GM08714 (cell line): Measurements from ENCODE around the gene LMAN2L.
A peak's percentile ranks its signal among the peaks of the same experiment; 100 is the strongest.

Source experiments
- H3K4me3 ChIP-seq: fragments of 200-500 bp; sonication (Bioruptor generic); 2 replicates; pipeline ENCODE4 v1.5.1; 2014; ENCODE audit warnings: mild to moderate bottlenecking, low read length, inconsistent platforms
- ZNF274 ChIP-seq: IDR thresholded peaks from 2 replicates; pipeline ENCODE4 v1.6.1; 2012; ENCODE audit warnings: mild to moderate bottlenecking, low read depth, low read length

The LMAN2L gene

DNA sequence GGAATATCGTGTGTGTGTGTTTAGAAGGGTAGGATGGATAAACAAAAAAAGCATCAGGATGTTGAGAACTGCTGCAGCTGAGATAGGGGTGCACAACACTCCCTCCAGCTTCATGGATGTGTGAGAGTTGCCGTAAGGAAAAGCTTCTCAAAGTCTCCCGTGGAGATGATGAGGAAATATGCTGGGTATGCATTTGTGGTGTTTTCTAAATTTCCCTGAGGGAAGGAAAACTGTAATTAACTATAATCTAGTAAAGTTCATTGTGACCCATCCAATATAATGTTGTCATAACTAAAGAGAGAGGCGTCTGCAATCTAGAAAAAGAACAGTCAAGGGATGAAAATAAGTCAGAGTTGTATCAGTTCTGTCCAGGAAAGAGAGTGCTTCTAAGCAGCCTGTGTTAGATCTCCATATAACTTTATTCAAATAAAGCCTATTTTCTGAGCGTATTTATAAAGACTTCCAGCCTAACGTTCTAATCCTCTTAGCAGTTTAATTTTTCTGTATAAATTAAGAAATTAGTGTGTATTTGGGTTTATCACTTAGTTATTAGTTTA lies 7.3 kb upstream of the LMAN2L start:
- no peak for TF ChIP-seq ZNF274
- H3K4me3 ChIP-seq: no peak overlapping the region

GRCh38 chr2:96739076-96739632 lies 710 bp downstream of the LMAN2L start:
- no peak for TF ChIP-seq ZNF274
- peak overlapping the region; percentile 90 for H3K4me3 ChIP-seq

DNA sequence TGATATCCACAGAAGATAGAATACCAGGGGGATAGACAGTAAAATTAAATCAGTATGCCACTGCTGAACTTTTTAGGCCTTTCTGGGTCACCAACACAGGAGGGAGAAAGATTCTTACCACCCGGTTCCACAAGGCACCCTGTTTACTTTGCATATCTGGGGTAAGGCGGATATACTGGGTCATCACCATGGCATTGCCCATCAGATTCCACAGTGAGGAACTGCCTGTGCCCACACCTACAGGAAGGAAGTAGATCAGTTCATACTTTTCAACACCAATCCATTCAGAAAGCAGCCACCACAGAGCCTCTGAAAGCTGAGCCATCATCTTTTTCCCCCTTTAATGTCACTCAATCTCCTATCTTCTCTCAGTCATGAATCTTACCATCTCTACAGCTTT lies 2.0 kb downstream of the LMAN2L start:
- no peak for TF ChIP-seq ZNF274
- no peak overlapping the region for H3K4me3 ChIP-seq

GRCh38 chr2:96737251-96737650 lies 2.6 kb downstream of the LMAN2L start:
- H3K4me3 ChIP-seq: no peak overlapping the region
- no peak for TF ChIP-seq ZNF274

DNA sequence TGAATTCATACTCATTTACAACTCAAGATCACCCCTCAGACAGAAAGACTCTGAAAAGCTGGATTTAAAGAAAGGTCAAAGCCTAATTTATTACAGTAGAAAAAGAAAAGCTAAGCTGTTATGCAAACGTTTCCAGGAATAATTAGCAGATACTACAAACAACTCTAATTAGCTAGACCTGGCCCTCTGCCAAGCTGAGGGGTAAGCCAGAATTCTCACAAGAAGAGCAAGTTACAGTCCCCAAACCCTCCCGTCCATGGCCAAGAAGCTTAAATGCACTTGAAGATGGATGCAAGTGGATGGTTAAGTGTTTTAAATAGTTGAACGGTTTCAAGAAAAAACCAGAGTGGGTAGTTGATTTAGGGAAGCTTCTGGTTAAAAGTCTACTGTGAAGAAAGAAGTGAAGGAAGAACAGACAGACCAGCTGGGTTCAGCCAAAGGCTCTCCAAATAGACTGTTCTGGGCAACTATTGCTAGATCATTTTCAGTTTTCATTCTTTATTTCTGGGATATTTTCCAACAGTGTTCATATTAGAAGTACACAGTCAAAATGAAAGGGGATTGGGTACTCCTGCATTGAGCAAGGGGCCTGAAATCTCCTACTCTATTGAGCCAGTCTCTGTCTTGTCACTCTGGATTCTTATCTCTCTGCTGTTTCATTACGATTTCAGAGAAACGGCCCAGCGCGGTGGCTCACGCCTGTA lies 4.8 kb downstream of the LMAN2L start:
- TF ChIP-seq ZNF274: no peak

GRCh38 chr2:96733931-96734330 lies 5.9 kb downstream of the LMAN2L start:
- no peak for TF ChIP-seq ZNF274
- no peak overlapping the region for H3K4me3 ChIP-seq

More for the DNA sequence above, 4.8 kb downstream of the LMAN2L start:
- no peak overlapping the region for H3K4me3 ChIP-seq

DNA sequence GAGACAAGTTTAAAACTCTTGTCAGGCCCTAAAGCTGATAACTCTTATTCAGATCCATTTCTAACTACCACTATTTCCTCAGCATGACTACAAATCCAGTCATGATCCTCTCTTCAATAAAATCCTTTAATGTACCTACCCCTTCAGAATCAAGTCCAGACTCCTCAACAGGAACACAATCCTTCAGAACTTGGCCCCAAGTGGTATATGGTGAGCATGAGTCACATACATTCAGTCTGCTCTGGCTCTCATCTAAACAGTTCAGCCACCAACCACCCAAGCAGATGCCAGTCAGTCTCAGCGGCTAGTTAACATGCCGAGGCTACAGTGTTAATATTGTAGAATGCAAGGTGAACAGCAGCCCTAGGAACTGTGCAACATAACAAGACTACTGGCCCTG lies 9.7 kb downstream of the LMAN2L start:
- no peak for TF ChIP-seq ZNF274
- no peak overlapping the region for H3K4me3 ChIP-seq

DNA sequence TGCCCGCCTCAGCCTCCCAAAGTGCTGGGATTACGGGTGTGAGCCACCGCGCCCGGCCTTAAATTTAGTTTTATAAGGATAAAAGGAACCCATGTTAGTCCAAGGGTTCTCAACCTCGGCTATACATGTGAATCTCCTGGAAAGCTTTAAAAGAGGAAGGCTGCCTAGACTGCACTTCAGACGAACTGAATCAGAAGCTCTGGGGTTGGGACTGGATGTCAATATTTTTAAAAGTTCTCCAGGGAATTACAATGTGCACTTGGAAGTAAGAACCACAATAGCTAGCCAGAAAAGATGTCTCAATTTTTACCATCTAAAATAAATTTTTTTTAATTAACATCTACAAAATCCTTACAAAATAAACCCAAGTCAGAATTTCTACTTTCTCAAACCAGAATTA lies 10.1 kb downstream of the LMAN2L start:
- no peak for TF ChIP-seq ZNF274
- no peak overlapping the region for H3K4me3 ChIP-seq

- no peak for TF ChIP-seq ZNF274
- H3K4me3 ChIP-seq: no peak overlapping the region
These were observed 12.4 kb downstream of the LMAN2L start for GRCh38 chr2:96727431-96727830.

- no peak overlapping the region for H3K4me3 ChIP-seq
- no peak for TF ChIP-seq ZNF274
These were observed 13.7 kb downstream of the LMAN2L start for GRCh38 chr2:96726131-96726530.

GRCh38 chr2:96716388-96716787 lies 23.5 kb downstream of the LMAN2L start:
- no peak for TF ChIP-seq ZNF274
- H3K4me3 ChIP-seq: no peak overlapping the region

GRCh38 chr2:96715658-96716057 lies 24.2 kb downstream of the LMAN2L start:
- H3K4me3 ChIP-seq: no peak overlapping the region
- TF ChIP-seq ZNF274: no peak

DNA sequence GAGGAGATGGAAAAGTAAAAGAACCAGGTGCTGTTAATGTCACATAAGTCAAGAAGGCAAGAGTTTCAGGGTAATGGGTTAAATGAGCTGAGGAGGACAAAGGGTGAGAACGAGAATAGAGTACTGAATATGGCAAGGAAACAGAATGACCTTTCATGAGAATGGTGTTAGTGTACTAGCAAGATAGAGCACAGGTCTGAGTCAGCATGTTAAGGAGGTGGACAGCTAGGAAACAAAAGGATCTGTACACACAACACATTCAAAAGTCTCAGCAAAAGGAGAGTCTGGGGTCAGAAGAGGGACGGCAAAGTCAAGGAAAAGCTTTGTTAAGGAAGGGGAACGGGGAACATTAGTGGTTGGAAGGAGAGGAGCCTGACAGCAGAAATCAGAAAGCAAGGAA lies 28.9 kb downstream of the LMAN2L start:
- no peak overlapping the region for H3K4me3 ChIP-seq
- no peak for TF ChIP-seq ZNF274

GRCh38 chr2:96703021-96703751 lies 36.7 kb downstream of the LMAN2L start:
- no peak for TF ChIP-seq ZNF274
- no peak overlapping the region for H3K4me3 ChIP-seq
